Naive thymus-derived CD4-positive, alpha-beta T cell (primary cell): ENCODE data around the gene PCSK4. TPM values are rescaled to one million over a fixed set of nuclear protein-coding genes. Genes with fewer than 3 reads are reported as not detected.
"Not testable (repeated sequence)": the region's sequence is repeated elsewhere in the genome, so short reads cannot be mapped to it uniquely, and the experiment has no call there.

ENCODE experiments used
- ATAC-seq: fragments of 150-1000 bp; cut with Tn5 transposase; 2 replicates; pipeline ENCODE4 v1.10.0; 2021; ENCODE audit warnings: mild to moderate bottlenecking, moderate library complexity
- CTCF ChIA-PET: fragments of 350-600 bp; sonication (Branson Sonifier 250); formaldehyde crosslinking; loops from one replicate; lab custom pipeline; 2021; ENCODE audit warnings: antibody characterized with exemption; lab: Charles Lee
- POLR2A ChIA-PET: fragments of 350-600 bp; sonication (Branson Sonifier 250); formaldehyde crosslinking; loops from one replicate; lab custom pipeline; 2021; ENCODE audit warnings: antibody characterized with exemption, inconsistent platforms; lab: Charles Lee
- DNase-seq, 9 donors: peaks; one replicate each; pipeline versions ENCODE4 v3.0.0 to v3.0.0-alpha.2; 2020 to 2022; ENCODE audit warnings: mixed read lengths in 1 of 9
- H3K27ac ChIP-seq: one replicate; pipeline ENCODE4 v1.7.0; 2013; ENCODE audit warnings: mild to moderate bottlenecking, low read depth, low read length, moderate library complexity
- H3K27me3 ChIP-seq, 2 donors: one replicate each; pipeline ENCODE4 v1.7.0; 2013; ENCODE audit warnings: low read length in 2 of 2, mild to moderate bottlenecking in 2 of 2, moderate library complexity in 2 of 2; ENCODE audit not compliant: control insufficient read depth in 2 of 2, insufficient read depth in 2 of 2
- H3K36me3 ChIP-seq, 3 experiments: 1 replicate in 2 of 3; 2 replicates in 1 of 3; pipeline ENCODE4 v1.7.0; 2013; ENCODE audit warnings: low read length in 3 of 3, mild to moderate bottlenecking in 3 of 3, moderate library complexity in 1 of 3; ENCODE audit not compliant: insufficient read depth in 3 of 3, control insufficient read depth in 2 of 3
- H3K4me1 ChIP-seq, 2 donors: one replicate each; pipeline ENCODE4 v1.7.0; 2013; ENCODE audit warnings: low read length in 2 of 2, mild to moderate bottlenecking in 2 of 2, moderate library complexity in 1 of 2; ENCODE audit not compliant: control insufficient read depth in 2 of 2, insufficient read depth in 2 of 2
- H3K4me3 ChIP-seq: 2 replicates; pipeline ENCODE4 v1.7.0; 2013; ENCODE audit warnings: mild to moderate bottlenecking, low read length
- H3K9me3 ChIP-seq, 3 experiments: 1 replicate in 2 of 3; 2 replicates in 1 of 3; pipeline ENCODE4 v1.7.0; 2013; ENCODE audit warnings: low read length in 3 of 3; ENCODE audit not compliant: control insufficient read depth in 2 of 3
- H3K27ac Mint-ChIP-seq, 9 donors: one replicate each; pipeline ENCODE4 v1.8.0; 2020 to 2022; ENCODE audit warnings: mixed read lengths in 9 of 9, mild to moderate bottlenecking in 8 of 9, moderate library complexity in 5 of 9, inconsistent platforms in 2 of 9
- H3K27me3 Mint-ChIP-seq, 5 donors: one replicate each; pipeline ENCODE4 v1.8.0; 2021 to 2022; ENCODE audit warnings: mixed read lengths in 5 of 5, mild to moderate bottlenecking in 1 of 5
- H3K36me3 Mint-ChIP-seq, 5 donors: one replicate each; pipeline ENCODE4 v1.8.0; 2020 to 2022; ENCODE audit warnings: mixed read lengths in 5 of 5, mild to moderate bottlenecking in 3 of 5, inconsistent platforms in 1 of 5
- H3K4me1 Mint-ChIP-seq, 7 donors: one replicate each; pipeline ENCODE4 v1.8.0; 2020 to 2022; ENCODE audit warnings: mixed read lengths in 7 of 7, mild to moderate bottlenecking in 3 of 7, inconsistent platforms in 1 of 7
- H3K4me3 Mint-ChIP-seq, 10 donors: one replicate each; pipeline ENCODE4 v1.8.0; 2020 to 2022; ENCODE audit warnings: mild to moderate bottlenecking in 10 of 10, mixed read lengths in 10 of 10, moderate library complexity in 6 of 10, inconsistent platforms in 2 of 10
- H3K9me3 Mint-ChIP-seq, 11 donors: one replicate each; pipeline ENCODE4 v1.8.0; 2020 to 2022; ENCODE audit warnings: mixed read lengths in 11 of 11, mild to moderate bottlenecking in 4 of 11, inconsistent platforms in 1 of 11, moderate library complexity in 1 of 11
- intact Hi-C, 2 donors: fragments of 100-400 bp; cut with micrococcal nuclease; formaldehyde crosslinking; loops; one replicate each; pipeline ENCODE4 v1.15.1; 2023
- polyA plus RNA-seq, 2 donors: library from polyadenylated mRNA; unstranded; fragments of 300-500 nt; fragmentation: Illumina TruSeq; gene quantifications; one replicate each; pipeline ENCODE4 v1.2.3, GENCODE V29; 2021
- total RNA-seq, 6 experiments: library from RNA in 5 of 6; stranded (reverse) in 5 of 6; gene quantifications; 1 replicate in 5 of 6; 2 replicates in 1 of 6; pipeline ENCODE4 v1.2.3 and lab custom pipeline; 2021 to 2026

The PCSK4 gene
- total and polyA plus RNA-seq, 7 experiments from 2014 or later, result 0.64 to 10.8 (median 7.4) TPM

DNA sequence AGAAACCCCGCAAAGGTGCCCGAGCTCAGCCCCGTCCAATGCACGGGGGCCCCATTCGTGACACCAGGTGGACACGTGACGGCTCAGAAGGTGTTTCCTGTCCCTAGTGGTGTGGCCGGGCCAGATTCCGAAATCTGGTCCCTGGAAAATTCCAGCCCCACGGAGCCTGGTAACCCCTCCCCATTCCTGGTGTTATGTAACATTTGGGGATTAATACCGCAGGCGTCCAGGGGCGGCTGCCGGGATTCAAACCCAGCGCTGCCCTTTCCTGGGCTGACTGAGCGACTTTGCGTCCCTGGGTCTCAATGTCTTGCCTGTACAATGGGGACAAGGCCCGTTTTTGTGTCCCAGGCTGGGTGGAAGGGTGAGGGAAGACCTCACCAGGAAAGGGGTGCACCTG, 32.7 kb upstream of the PCSK4 start:
- H3K4me3 Mint-ChIP-seq, result peak overlapping the region in 1 of 10 donors; percentile 10
- intact Hi-C loops, result no loop called here
- no peak for ATAC-seq
- Histone ChIP-seq H3K36me3 (no peaks in the 10 kb centered on the region), H3K4me1 (no peaks in the 10 kb centered on the region), H3K27ac (no peak overlapping the region), H3K9me3 (no peaks in the 10 kb centered on the region), H3K27me3 (no peaks in the 10 kb centered on the region), H3K4me3 (no peak overlapping the region)
- ChIA-PET CTCF (no interaction called here), POLR2A (no interaction called here)
- peaks cover 0 to 9% (median 8%) of the 10 kb centered on the region in 7 donors for H3K4me1 Mint-ChIP-seq
- H3K27ac Mint-ChIP-seq, result no peak overlapping the region
- peaks cover 26 to 39% (median 30%) of the 10 kb centered on the region in 5 donors for H3K27me3 Mint-ChIP-seq
- DNase-seq, result no peak
- peaks cover 0 to 4% (median 0%) of the 10 kb centered on the region in 5 donors for H3K36me3 Mint-ChIP-seq
- H3K9me3 Mint-ChIP-seq, result peaks cover 0 to 2% (median 0%) of the 10 kb centered on the region in 11 donors

DNA sequence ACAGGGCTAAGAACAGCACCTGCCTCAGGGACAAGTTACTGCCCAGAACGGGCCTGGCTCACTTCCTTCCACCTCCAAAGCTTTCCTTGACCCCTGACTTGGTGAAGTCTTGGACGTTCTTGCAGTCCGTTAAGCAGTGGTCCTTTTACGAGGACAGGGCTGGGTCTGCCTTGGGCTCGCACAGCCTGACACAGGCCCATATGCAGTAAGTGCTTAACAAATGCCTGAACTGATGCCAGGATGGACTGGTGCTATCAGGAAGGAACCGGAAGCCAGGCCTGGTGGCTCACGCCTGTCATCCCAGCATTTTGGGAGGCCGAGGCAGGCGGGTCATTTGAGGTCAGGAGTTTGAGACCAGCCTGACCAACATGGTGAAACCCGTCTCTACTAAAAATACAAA, 31.9 kb upstream of the PCSK4 start:
- no peaks in the 10 kb centered on the region for H3K9me3 ChIP-seq
- POLR2A ChIA-PET, result interaction anchor here (0.7 kb wide), 1 partner anchor 85 kb away, joined by 3 read pairs; no protein-coding TSS in a partner anchor
- H3K4me1 ChIP-seq, result no peaks in the 10 kb centered on the region
- Mint-ChIP-seq H3K4me3 (no peak overlapping the region), H3K27me3 (peaks cover 21 to 33% (median 30%) of the 10 kb centered on the region in 5 donors), H3K27ac (no peak overlapping the region), H3K4me1 (peaks cover 0 to 9% (median 8%) of the 10 kb centered on the region in 7 donors), H3K9me3 (peaks cover 0 to 2% (median 0%) of the 10 kb centered on the region in 11 donors), H3K36me3 (peaks cover 0 to 4% (median 0%) of the 10 kb centered on the region in 5 donors)
- H3K27me3 ChIP-seq, result no peaks in the 10 kb centered on the region
- no peaks in the 10 kb centered on the region for H3K36me3 ChIP-seq
- DNase-seq, result no peak
- no peak overlapping the region for H3K27ac ChIP-seq
- CTCF ChIA-PET, result no interaction called here
- H3K4me3 ChIP-seq, result no peak overlapping the region
- no peak for ATAC-seq
- intact Hi-C loops, result no loop called here

DNA sequence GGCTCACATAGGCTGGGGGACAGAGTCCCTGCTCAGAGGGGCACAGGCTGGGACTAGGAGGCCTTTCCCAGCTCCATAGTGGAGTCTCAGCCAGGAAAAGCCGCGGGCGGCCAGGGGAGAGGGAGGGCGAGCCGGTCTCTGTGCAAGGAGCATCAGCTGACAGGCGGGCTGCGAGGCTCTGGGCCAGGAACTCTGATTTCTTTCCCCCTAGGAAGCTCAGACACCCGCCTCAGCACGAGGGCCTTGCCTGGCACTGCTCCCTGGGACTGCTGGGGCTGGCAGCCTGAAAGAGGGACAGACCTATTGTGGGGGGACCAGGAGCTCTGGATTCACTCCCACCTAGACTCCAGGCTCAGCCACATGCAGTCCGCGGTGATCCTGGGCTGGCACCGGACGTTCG, 31.5 kb upstream of the PCSK4 start:
- Mint-ChIP-seq H3K4me3 (no peak overlapping the region), H3K9me3 (peaks cover 0 to 3% (median 0%) of the 10 kb centered on the region in 11 donors), H3K27ac (no peak overlapping the region), H3K4me1 (peaks cover 0 to 9% (median 8%) of the 10 kb centered on the region in 7 donors), H3K36me3 (peaks cover 0 to 4% (median 0%) of the 10 kb centered on the region in 5 donors), H3K27me3 (peaks cover 19 to 30% (median 27%) of the 10 kb centered on the region in 5 donors)
- CTCF ChIA-PET, result no interaction called here
- H3K36me3 ChIP-seq, result no peaks in the 10 kb centered on the region
- no peaks in the 10 kb centered on the region for H3K9me3 ChIP-seq
- H3K27me3 ChIP-seq, result no peaks in the 10 kb centered on the region
- no peak overlapping the region for H3K4me3 ChIP-seq
- POLR2A ChIA-PET, result interaction anchor here (0.7 kb wide), 1 partner anchor 85 kb away, joined by 3 read pairs; no protein-coding TSS in a partner anchor
- no peaks in the 10 kb centered on the region for H3K4me1 ChIP-seq
- DNase-seq, result no peak
- no peak overlapping the region for H3K27ac ChIP-seq
- no peak for ATAC-seq
- intact Hi-C loops, result no loop called here

DNA sequence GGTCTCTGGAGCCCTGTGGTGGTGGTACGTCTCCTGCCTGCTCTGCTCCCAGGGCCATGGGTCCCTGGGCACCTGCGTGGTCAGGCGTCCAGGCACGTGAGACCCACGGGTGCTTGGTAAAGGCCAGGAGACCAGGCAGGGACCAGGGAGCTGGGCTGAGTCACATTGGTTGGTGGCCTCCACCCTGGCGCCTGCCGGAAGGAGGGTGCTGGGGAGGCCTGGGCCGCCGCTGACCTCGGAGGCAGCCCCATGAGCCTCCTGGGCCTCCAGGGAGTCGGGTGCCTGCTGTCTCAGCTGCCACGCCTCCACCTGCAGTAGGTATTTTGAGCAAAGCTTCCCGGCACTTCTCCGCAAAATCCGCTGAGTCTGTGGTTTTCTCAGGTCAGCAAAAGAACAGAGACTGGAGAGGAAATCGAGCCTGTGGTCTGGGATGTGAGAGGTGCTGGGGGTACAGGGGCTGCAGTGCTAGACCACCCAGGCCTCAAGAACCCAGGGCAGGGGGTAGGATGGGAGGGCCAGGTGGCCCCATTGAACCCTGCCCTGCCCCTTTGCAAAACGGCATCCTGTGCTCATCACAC, 30.1 kb upstream of the PCSK4 start:
- ChIA-PET CTCF (no interaction called here), POLR2A (no interaction called here)
- Mint-ChIP-seq H3K27me3 (peaks cover 10 to 21% (median 17%) of the 10 kb centered on the region in 5 donors), H3K4me1 (peaks cover 0 to 9% (median 8%) of the 10 kb centered on the region in 7 donors), H3K9me3 (peaks cover 0 to 4% (median 0%) of the 10 kb centered on the region in 11 donors), H3K36me3 (peaks cover 0 to 4% (median 0%) of the 10 kb centered on the region in 5 donors), H3K4me3 (no peak overlapping the region), H3K27ac (no peak overlapping the region)
- intact Hi-C loops, result no loop called here
- Histone ChIP-seq H3K4me1 (no peaks in the 10 kb centered on the region), H3K27me3 (no peaks in the 10 kb centered on the region), H3K27ac (no peak overlapping the region), H3K36me3 (no peaks in the 10 kb centered on the region), H3K4me3 (no peak overlapping the region), H3K9me3 (no peaks in the 10 kb centered on the region)
- no peak for DNase-seq
- no peak for ATAC-seq

DNA sequence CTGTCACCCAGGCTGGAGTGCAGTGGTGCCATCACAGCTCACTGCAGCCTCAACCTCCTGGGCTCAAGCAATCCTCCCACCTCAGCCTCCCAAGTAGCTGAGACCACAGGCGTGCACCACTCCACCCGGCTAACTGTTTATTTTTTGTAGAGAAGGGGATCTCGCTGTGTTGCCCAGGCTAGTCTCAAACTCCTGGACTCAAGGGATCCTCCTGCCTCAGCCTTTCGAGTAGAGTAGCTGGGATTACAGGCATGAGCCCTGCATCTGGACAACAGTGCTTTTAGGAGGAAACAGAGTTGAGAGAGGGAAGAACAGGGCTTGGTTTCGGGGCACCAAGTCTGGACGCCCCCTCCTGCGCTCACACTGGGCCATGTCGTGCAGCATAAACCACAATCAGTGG, 29.7 kb upstream of the PCSK4 start:
- CTCF ChIA-PET, H3K4me3 ChIP-seq, ATAC-seq, H3K27me3 ChIP-seq, H3K36me3 Mint-ChIP-seq, H3K36me3 ChIP-seq, H3K27ac ChIP-seq, H3K4me3 Mint-ChIP-seq, POLR2A ChIA-PET, H3K4me1 Mint-ChIP-seq, H3K4me1 ChIP-seq, H3K9me3 ChIP-seq, DNase-seq, H3K27ac Mint-ChIP-seq, H3K9me3 Mint-ChIP-seq: not testable (repeated sequence)
- intact Hi-C loops, result loop anchor here in 1 of 2 donors (10.0 kb wide), 1 partner anchor 75 kb away; no protein-coding TSS in a partner anchor
- H3K27me3 Mint-ChIP-seq, result peaks cover 6 to 18% (median 13%) of the 10 kb centered on the region in 5 donors

DNA sequence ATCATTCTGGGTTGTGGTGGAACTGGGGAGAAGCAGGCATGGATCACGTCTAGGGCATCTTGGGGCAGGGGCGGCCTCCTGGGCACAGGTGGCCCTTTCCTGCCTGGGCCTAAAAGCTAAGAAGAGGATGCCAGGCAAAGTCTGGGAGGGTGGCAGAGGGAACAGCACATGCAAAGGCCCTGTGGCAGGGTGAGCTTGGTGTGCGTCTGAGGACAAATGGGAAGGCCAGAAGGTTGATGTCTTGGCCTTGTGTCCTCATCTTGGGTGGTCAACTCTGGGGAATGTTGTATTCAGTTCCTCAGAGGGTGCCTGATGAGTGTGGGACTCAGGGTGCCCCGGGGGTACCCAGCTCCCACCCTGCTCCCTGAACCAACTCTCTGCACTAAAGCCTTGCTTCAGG, 28.3 kb upstream of the PCSK4 start:
- H3K4me1 Mint-ChIP-seq, result peaks cover 0 to 2% (median 0%) of the 10 kb centered on the region in 7 donors
- peaks cover 0 to 13% (median 6%) of the 10 kb centered on the region in 5 donors for H3K27me3 Mint-ChIP-seq
- H3K27me3 ChIP-seq, result no peaks in the 10 kb centered on the region

More for the DNA sequence above, 28.3 kb upstream of the PCSK4 start:
- no peaks in the 10 kb centered on the region for H3K36me3 ChIP-seq
- ChIA-PET CTCF (no interaction called here), POLR2A (no interaction called here)
- Mint-ChIP-seq H3K36me3 (no peaks in the 10 kb centered on the region), H3K4me3 (no peak overlapping the region), H3K9me3 (peaks cover 0 to 4% (median 0%) of the 10 kb centered on the region in 11 donors), H3K27ac (no peak overlapping the region)
- intact Hi-C loops, result loop anchor here in 1 of 2 donors (10.0 kb wide), 1 partner anchor 74 kb away; no protein-coding TSS in a partner anchor
- no peak for ATAC-seq
- no peaks in the 10 kb centered on the region for H3K4me1 ChIP-seq
- no peak overlapping the region for H3K4me3 ChIP-seq
- H3K9me3 ChIP-seq, result no peaks in the 10 kb centered on the region
- DNase-seq, result no peak
- H3K27ac ChIP-seq, result no peak overlapping the region
